Dedifferentiated amniotic fluid mesenchymal stem cell (primary cell): Measurements from ENCODE around the gene ABAT.

ENCODE experiments used
- DNase-seq: peaks from one replicate; pipeline ENCODE4 v3.0.0-alpha.2; 2016; ENCODE audit errors: extremely low spot score

ABAT gene

DNA sequence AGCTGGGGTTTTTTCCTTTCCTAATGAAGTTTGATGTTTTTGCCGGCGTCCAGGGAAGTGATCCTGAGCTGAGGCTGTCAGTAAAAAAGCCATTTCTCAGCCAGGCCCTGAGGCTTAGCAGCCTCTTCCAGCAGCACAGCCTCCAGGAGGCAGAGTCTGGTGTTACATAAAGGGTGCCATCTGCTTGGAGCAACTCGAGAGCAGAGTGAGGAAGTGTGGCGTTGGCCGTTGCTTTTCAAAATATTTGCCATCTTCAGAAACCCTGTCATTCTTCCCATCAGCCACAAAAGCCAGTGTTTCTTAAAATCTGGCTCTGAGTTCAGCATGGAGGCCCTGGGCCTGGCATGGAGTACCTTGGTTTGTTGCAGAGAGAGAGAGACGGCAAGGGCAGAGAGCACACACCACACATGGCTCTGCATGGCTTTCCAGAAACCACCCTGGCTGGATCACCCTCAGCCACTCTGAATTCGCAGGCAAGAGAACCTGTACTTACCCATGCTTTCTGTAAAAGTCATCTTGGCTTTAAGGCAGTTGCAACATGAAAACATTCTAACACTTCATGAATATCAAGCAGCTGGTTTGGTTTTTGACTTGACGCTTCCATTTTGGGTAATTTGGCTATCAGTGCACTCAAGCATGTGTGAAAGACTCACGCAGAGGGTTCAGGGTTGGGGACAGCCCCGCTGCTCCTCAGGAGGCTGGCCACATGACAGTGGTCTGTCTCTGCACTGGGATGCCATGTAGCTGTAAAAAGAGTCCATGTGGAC, 144.3 kb downstream of the ABAT start:
- no peak for DNase-seq

DNA sequence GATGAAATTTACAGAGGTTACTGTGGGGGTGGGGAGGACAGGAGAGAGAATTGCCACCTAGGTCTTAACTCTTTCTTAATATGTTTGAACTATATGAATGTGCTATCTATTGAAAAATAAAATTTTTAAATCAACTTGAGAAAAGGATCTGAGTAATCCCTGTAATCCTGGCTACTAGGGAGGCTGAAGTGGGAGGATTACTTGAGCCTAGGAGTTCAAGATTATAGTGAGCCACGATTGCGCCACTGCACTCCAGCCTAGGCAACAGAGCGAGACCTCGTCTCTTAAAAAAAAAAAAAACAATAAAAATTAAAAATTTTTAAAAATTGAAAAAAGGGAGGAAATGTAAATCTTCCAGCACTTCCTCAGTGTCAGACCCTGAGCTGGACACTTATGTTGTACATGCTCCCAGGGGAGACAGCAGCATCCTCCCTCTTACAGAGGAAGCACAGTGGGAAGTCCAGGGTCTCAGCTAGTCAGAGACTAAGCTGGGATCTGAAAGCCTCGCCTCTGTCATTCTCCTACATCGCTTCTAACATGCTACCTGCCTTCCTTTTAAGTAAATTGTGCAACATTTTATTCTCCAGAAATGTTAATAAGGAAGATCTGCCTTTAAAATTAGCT, 145.1 kb downstream of the ABAT start:
- no peak for DNase-seq

DNA sequence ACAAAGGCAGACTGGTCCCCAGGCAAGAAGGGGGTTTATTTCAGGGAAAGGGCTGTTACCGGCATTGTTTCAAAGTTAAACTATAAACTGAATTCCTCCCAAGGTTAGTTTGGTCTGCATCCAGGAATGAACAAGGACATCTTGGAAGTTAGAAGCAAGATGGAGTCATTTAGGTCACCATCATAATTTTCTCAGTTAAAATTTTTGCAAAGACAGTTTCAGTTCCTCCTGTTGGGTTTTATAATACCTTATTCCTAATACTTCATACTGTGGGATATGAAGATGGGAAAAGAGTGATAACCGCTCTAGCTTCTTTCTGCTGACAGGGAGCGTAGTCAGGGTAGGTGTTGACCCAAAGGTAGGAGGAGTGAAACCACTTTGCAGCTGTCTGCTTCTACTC, 148.0 kb downstream of the ABAT start:
- DNase-seq, result no peak

DNA sequence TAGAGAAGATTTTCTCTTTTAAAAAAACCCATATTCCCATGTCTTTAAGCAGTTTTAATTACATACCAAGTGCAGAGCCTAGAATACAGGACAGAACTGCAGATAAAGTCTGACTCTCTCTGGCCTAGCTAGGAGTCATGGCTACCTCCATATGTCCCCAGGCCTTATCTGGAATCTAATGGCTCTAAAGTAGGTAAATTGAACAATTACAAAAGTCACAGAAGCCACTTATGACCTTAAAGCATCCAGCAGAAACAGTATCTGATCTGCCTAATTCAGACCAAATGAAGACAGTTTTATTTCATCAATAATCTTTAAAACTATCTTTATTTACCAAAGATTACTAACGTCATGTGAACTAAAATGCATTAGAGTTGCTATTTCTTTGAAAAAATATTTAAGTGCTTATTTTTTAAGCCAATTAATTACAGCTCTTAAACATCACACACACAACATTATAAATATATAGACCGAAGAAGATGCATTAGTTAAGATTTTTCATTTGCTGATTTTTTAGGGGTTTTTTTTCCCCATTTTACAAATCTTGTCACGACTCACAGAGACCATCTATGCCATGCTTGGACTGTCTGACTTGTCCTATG, 152.0 kb downstream of the ABAT start:
- no peak for DNase-seq

DNA sequence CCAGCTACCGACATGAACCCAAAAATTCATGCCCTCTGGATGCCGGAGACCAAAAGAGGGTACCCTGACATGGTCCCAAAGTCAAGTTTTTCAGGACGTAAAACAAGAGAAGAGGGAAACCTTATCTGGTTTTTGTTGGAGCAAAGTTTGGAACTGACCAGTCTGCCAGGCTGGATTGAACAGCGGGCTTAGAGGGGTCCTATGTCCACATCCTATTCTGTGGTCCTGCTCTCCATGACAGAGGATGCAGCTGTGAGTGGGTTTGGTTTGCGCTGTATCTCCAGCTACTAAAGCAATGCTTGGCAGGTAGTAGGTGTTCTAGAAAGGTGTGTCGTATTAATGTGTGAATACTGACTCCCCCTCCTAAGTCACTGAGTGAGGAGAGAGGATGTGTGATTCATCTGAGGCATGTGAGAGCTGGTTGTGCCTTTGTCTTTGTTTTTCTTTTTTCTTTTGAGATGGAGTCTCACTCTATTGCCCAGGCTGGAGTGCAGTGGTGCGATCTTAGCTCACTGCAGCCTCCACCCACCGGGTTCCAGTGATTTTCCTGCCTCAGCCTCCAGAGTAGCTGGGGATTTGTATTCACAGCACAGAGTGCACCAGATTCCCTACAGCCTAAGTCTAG, 154.2 kb downstream of the ABAT start:
- DNase-seq, result no peak

DNA sequence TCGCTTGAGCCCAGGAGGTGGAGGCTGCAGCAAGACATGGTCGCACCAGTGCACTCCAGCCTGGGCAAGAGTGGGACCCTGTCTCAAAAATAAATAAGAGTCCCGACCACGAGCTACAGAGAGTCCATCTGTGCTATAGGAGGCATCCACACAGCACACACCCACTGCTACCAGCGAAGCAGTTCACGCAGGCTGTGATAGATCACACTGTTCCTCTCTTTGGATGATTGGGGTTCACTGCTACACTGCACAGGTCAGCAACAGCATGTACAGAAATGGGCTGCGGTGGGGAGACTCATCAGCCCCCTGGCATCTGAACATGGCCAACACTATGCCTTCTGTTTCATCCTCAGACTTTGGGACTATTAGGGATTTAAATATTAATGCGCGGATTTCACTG, 157.0 kb downstream of the ABAT start:
- no peak for DNase-seq

DNA sequence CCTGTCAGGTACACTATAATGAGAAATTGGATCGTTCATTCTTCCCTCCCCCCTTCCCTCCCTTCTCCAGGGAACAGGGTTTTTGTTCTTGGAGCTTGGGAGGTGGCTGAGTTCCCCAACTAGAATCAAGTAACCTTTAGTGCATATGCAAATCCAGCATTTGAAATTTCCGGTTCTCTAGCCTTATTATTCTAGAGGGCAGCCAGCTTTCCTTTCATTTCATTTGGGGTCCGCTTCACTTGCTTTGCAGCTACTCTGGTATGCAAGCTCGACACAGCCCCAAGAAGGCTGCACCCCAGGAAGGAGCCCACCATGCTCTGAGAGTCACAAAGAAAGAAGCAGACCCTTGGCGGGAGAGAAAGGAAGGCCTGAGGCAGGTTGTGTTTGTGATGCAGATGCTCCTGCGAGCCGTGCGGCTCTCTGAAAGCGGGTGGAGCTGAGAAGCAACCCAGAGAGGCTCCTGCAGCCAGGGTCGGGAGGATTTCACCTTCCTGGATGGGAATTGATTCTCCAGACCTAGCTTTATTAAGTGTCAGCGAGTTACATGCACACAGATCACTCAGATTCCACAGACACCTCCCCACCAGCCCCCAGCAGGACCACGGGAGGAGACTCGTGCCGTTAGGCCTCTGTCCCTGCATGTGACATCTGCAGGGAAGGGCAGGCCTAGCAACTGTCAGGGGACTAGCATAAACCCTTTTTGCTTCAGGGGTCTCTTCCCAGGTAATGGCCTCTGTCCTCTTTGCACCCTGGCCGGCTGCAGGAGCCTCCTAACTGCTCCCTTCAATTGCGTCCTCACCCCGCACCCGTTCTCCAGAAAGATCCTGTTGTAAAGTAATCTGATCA, 157.7 kb downstream of the ABAT start:
- DNase-seq, result no peak

DNA sequence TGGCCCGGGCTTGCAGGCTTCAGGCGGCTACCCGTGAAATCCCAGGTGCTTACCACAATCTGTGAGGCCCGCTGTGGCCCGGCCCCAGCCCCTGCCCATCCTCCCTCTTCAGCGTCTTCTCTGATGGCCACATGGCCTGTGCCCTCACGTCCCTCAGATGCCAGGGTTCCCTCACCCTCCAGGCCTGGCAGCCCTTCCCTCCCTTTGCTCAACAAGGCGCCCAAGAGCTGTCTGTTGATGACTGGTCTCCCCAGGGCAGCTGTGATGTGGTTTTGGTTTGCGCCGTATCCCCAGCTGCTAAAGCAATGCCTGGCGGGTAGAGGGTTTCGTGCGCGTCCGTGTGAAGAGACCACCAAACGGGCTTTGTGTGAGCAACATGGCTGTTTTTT, 158.3 kb downstream of the ABAT start:
- no peak for DNase-seq
